GM19239 (cell line): ENCODE data around the gene VPS54.
"Not testable (repeated sequence)": the region's sequence is repeated elsewhere in the genome, so short reads cannot be mapped to it uniquely, and the experiment has no call there.

Experiments
- DNase-seq: peaks from one replicate; pipeline ENCODE4 v3.0.0; 2011; ENCODE audit warnings: low spot score; ENCODE audit not compliant: insufficient read length
- FAIRE-seq: peaks from 2 replicates; lab custom pipeline; 2011; peaks lifted over from hg19 to GRCh38; lab: Jason Lieb, UNC

Gene VPS54

GRCh38 chr2:64023485-64024258 is 4.4 kb upstream of the VPS54 start:
- peak; percentile 66 for FAIRE-seq
- no peak for DNase-seq

DNA sequence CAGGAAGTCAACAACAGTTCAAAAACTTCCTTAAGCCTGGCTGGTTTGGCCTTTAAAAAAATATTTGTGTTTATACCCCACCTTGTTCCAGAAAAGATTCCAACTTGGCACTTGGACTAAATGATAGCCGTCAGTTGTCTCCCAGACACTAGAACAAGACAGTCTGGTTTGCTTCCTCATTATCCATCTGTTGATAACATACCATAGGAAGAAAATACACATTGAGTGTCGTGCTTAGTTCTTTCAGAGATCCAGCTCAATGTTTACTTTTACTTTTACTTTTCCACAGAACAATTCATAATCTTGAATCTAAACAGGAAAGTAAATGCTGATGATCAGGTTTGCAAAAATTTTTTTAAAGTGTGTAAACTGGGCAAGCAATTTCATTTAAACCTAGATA is 2.4 kb upstream of the VPS54 start:
- no peak for DNase-seq
- no peak for FAIRE-seq

- FAIRE-seq (peak; percentile 69), DNase-seq (no peak)
Measured at GRCh38 chr2:64019975-64020528, 824 bp upstream of the VPS54 start.

DNA sequence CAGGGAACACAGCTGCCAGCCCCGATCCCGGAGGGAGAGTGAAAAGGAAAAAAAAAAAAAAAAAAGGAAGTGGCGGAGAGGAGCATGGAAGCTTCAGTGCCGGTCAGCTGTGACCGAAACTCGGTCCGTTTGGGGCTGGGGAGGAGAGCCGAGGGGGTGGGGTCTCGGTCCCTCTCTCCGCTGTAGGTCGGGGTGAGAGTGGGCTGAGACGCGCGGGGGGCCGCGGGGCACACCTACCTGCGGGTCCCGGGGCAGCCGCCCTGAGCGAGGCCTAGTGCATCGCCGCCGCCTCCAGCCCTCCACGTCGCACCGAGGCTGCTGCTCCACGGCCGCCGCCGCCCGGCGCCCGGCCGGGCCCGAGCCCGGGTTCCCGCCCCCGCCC is 536 bp downstream of the VPS54 start:
- FAIRE-seq: peak; percentile 73
- no peak for DNase-seq

DNA sequence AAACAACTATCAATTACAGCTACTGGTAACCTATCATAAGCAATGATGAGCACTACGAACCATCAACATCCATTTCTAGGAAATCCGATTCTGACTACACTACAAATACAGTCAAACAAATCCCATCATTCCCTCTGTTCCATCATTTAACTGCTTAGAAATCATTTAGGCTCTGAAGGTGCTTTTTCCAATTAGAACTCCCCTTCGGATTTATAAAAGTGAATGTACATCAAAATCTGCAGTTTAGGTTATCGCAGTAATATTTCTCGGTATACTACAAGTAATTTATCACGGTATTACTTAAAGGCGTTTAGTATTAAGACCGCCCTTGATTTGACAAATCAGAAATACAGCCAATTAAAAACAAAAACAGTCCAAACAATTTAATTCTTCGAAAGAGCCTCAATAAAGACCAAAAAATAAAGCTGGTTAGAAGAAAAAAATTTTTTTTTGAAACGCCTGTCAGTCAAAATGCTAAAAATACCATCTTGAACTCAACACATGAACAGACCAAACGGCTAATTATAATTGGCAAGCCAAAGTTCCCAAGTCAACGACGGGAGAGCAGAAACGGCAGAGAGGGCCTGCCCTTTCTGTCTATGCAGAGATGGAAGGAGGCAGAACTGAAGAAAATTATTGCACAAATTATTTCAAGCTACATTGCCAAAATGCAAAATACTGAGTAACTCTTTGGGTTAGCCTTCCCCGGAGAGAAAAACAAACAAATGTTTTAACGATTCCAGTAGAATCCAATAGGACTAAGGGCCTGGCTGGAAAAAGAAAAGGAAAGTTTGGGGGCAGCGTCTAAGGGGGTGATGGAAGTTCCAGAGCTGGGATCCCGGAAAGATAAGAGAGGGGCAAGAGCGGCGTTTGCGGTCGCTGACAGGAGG is 1.2 kb downstream of the VPS54 start:
- DNase-seq: no peak
- FAIRE-seq: no peak

DNA sequence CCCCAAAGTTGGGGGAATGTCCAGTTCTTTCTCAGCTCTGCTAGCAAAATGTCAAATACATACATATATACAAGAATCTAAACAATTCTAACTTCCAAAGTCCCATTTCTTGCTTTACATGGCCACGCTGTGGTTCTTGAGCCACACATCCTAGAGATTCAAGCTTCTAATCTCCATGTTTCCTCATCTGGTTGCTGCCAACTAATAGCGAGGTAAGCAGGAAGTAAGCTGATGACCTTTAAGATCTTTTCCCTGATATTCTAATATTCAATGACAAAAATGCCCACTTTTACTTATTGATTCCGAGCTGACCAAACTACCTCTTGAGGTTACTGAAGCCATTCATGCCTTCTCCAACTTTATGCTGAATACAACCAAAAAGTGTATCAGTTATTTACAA is 3.3 kb downstream of the VPS54 start:
- no peak for FAIRE-seq
- DNase-seq: no peak

- DNase-seq: no peak
- FAIRE-seq: no peak
Measured at GRCh38 chr2:64015391-64015790, 3.8 kb downstream of the VPS54 start.

GRCh38 chr2:64014628-64015027 is 4.6 kb downstream of the VPS54 start:
- no peak for DNase-seq
- FAIRE-seq: no peak

GRCh38 chr2:64013053-64013452 is 6.2 kb downstream of the VPS54 start:
- FAIRE-seq: no peak
- DNase-seq: no peak

DNA sequence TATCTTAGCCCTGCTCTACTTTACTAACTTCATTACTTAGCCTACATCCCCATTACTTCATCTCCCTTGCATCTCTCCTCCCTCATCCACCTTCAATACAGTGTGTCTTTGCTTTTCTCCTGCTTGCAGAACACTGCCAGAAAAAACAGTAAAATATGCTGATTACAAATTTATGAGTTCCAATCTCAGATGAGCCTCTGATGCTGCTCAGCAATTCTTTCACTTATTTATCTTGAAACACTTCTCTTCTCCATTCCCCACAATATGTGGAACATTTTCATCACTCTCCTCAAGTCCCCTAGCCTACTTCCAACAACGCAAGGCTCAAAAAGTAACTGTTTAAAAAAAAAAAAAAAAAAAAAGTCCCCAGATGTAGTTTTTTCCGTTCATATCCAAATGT is 7.1 kb downstream of the VPS54 start:
- no peak for DNase-seq
- FAIRE-seq: no peak

DNA sequence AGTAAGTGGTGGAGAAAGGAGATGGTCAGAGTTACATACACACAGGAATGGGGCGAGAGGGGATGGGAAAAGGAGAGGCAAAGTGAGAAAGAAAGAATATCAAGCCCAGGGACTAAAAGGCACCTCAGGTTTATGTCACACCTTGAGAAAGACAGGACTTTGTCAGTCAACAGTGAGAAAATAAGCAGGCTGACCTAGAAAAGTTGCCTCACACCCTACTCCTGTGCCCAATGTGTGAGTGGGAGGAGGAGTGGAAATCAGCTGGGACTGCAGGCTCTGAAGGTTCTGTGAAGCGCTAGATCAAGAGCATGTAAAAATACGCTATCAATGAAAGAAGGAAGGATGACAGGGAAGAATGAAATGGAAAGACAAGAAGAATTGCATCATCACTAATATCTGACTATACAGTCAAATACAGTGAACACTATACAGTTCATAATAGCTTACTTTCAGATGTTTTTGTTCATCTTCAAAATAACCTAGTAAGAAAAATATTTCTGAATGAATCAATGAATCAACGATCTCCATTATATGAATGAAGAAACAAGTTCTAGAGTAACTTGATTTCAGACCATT is 10.7 kb downstream of the VPS54 start:
- no peak for FAIRE-seq
- DNase-seq: no peak

GRCh38 chr2:64007924-64008323 is 11.3 kb downstream of the VPS54 start:
- DNase-seq: no peak
- no peak for FAIRE-seq

- peak; percentile 18 for FAIRE-seq
- no peak for DNase-seq
Measured at GRCh38 chr2:64005707-64006356, 13.4 kb downstream of the VPS54 start.

GRCh38 chr2:64003239-64003638 is 16.0 kb downstream of the VPS54 start:
- no peak for FAIRE-seq
- no peak for DNase-seq

- DNase-seq (no peak), FAIRE-seq (no peak)
Measured at GRCh38 chr2:64001382-64002101, 17.7 kb downstream of the VPS54 start.

DNA sequence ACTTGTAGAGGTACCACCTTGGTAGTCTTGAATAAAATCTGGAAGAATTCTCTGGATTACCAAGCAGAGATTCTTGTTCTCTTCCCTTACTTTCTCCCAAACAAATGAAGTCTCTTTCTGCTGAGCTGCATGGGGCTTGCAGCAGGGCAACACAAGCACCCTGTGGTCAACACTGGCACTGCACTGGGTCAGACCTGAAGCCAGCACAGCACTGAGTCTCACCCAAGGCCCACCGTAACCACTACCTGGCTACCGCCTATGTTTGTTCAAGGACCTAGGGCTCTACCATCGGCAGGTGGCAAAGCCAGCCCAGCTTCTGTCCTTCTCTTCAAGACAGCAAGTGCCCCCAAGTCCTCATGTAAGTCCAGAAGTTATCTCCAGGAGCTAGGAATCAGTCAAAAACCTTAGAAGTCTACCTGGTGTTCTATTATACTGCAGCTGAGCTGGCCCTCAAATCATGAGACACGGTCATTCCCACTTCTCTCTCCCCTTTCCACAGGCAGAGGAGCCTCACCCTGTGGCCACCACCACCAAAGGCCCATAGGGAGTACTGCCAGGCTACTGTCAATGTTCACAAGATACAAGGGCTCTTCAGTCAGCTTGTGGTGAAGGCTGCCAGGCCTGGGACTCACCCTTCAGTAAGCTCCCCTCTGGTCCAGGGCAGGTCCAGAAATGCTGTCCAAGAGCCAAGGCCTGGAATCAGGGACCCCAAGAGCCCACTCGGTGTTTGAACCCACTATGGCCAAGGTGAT is 18.4 kb downstream of the VPS54 start:
- DNase-seq (no peak), FAIRE-seq (no peak)

- no peak for DNase-seq
- FAIRE-seq: no peak
Measured at GRCh38 chr2:63999049-63999448, 20.2 kb downstream of the VPS54 start.

DNA sequence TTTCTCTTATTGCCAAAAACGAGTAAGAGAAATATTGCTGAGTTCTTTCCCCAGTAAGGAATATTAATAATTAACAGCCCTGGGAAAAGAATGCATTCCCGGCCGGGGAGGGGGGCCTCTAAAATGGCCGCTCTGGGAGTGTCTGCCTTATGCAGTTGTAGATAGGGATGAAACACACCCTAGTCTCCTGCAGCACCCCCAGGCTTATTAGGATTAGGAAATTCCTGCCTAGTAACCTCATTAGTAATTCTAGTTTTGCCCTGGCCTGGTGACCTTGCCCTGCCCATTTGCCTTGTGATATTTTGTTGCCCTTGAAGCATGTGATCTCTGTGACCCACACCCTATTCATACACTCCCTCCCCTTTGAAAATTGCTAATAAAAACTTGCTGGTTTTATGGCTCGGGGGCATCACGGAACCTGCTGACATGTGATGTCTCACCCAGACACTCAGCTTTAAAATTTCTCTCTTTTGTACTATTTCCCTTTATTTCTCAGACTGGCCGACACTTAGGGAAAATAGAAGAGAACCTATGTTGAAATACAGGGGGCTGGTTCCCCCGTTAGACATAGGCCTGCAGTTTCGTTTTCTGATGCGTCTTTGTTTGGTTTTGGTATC is 22.5 kb downstream of the VPS54 start:
- FAIRE-seq: not testable (repeated sequence)

More for the DNA sequence above, 22.5 kb downstream of the VPS54 start:
- DNase-seq: not testable (repeated sequence)
